HepG2 (cell line): ENCODE data around the gene ARG2. TPM values are rescaled to one million over a fixed set of nuclear protein-coding genes. Genes with fewer than 3 reads are reported as not detected.

Experiments used
- DDIT3 ChIP-seq: sonication (generic); formaldehyde crosslinking; IDR thresholded peaks from 2 replicates; pipeline ENCODE4 v1.4.0; 2020; ENCODE audit warnings: mild to moderate bottlenecking, missing genetic modification reagents
- FOXP1 ChIP-seq, 2 experiments: fragments of 450-650 bp in 1 of 2; IDR thresholded peaks; 2 replicates each; pipeline ENCODE4 v1.6.1; 2017 to 2018; ENCODE audit warnings: antibody characterized with exemption in 1 of 2
- IKZF5 ChIP-seq: IDR thresholded peaks from 2 replicates; pipeline ENCODE4 v1.6.1; 2018; ENCODE audit warnings: missing genetic modification reagents, mild to moderate bottlenecking, missing compliant biosample characterization
- ISL2 ChIP-seq: sonication (generic); formaldehyde crosslinking; IDR thresholded peaks from 2 replicates; pipeline ENCODE4 v1.5.0; 2020; ENCODE audit warnings: missing genetic modification reagents
- MEIS2 ChIP-seq: sonication (generic); formaldehyde crosslinking; IDR thresholded peaks from 2 replicates; pipeline ENCODE4 v1.9.0; 2021; ENCODE audit warnings: mild to moderate bottlenecking, missing genetic modification reagents
- MYPOP ChIP-seq: sonication (generic); formaldehyde crosslinking; IDR thresholded peaks from 2 replicates; pipeline ENCODE4 v1.8.1; 2023; ENCODE audit warnings: mild to moderate bottlenecking, moderate library complexity, missing genetic modification reagents
- NR3C1 ChIP-seq: sonication (generic); formaldehyde crosslinking; IDR thresholded peaks from 2 replicates; pipeline ENCODE4 v1.4.0; 2020; ENCODE audit warnings: missing genetic modification reagents
- PBX3 ChIP-seq: sonication (generic); formaldehyde crosslinking; IDR thresholded peaks from 2 replicates; pipeline ENCODE4 v1.8.1; 2023; ENCODE audit warnings: missing genetic modification reagents, inconsistent platforms, borderline replicate concordance
- SP1 ChIP-seq, 2 experiments: fragments of 450-650 bp in 1 of 2; sonication (generic) in 1 of 2; formaldehyde crosslinking in 1 of 2; IDR thresholded peaks; 2 replicates each; pipeline versions ENCODE4 v1.4.0 to v1.6.1; 2016 to 2020; ENCODE audit warnings: missing genetic modification reagents in 1 of 2
- ZNF160 ChIP-seq: sonication (generic); formaldehyde crosslinking; IDR thresholded peaks from 2 replicates; pipeline ENCODE4 v1.8.0; 2022; ENCODE audit warnings: mild to moderate bottlenecking, inconsistent platforms, missing genetic modification reagents
- ZNF329 ChIP-seq: sonication (generic); formaldehyde crosslinking; IDR thresholded peaks from 2 replicates; pipeline ENCODE4 v1.9.0; 2021; ENCODE audit warnings: low read depth, mild to moderate bottlenecking, missing genetic modification reagents
- ZNF432 ChIP-seq: sonication (generic); formaldehyde crosslinking; IDR thresholded peaks from 2 replicates; pipeline ENCODE4 v1.5.0; 2020; ENCODE audit warnings: missing genetic modification reagents, mild to moderate bottlenecking, borderline replicate concordance
- ZNF510 ChIP-seq: sonication (generic); formaldehyde crosslinking; IDR thresholded peaks from 2 replicates; pipeline ENCODE4 v1.4.0; 2020; ENCODE audit warnings: low read depth, mild to moderate bottlenecking, missing genetic modification reagents
- ZNF646 ChIP-seq: sonication (generic); formaldehyde crosslinking; IDR thresholded peaks from 2 replicates; pipeline ENCODE4 v1.9.0; 2021; ENCODE audit warnings: mild to moderate bottlenecking, missing genetic modification reagents
- ZNF674 ChIP-seq: sonication (generic); formaldehyde crosslinking; IDR thresholded peaks from 2 replicates; pipeline ENCODE4 v1.5.0; 2020; ENCODE audit warnings: low read depth, mild to moderate bottlenecking, missing genetic modification reagents
- ZNF704 ChIP-seq: sonication (generic); formaldehyde crosslinking; IDR thresholded peaks from 2 replicates; pipeline ENCODE4 v1.8.1; 2023; ENCODE audit warnings: mild to moderate bottlenecking, inconsistent platforms, moderate library complexity, missing genetic modification reagents, borderline replicate concordance
- ZNF792 ChIP-seq: IDR thresholded peaks from 2 replicates; pipeline ENCODE4 v1.6.1; 2016
- polyA plus RNA-seq, 8 experiments: library from polyadenylated mRNA; depleted of rRNA in 3 of 8; stranded (reverse) in 7 of 8; unstranded in 1 of 8; fragments of >200 nt; fragmentation: Illumina TruSeq in 4 of 8; extraction: Trizol in 4 of 8; gene quantifications; 2 replicates each; pipeline versions ENCODE4 v1.2.1 to v1.2.3, GENCODE V29; 2011 to 2016; ENCODE audit warnings: low read depth in 4 of 8, missing spikeins in 1 of 8, mixed read lengths in 1 of 8; ENCODE audit not compliant: insufficient read depth in 1 of 8
- total RNA-seq, 5 experiments: library from RNA; depleted of rRNA; stranded (reverse); fragments of >200 nt; fragmentation: Illumina TruSeq; extraction: Trizol; gene quantifications; 2 replicates each; pipeline ENCODE4 v1.2.3, GENCODE V29; 2016; ENCODE audit warnings: low read depth in 1 of 5

ARG2 gene
- total and polyA plus RNA-seq, 2 of the 13 experiments (the other 11 are each of a cell fraction or from before 2014, with no cell fraction given): 37.5 to 73.6 TPM

GRCh38 chr14:67695394-67695949, 75.8 kb downstream of the ARG2 start, which contains the start of gene RDH11 (continued):
- TF ChIP-seq IKZF5 (no peak; the same call in 1 of the 2 replicates), DDIT3 (no peak), ZNF510 (no peak; the same call in 1 of the 2 replicates), MYPOP (peak; percentile 65; the same call in 1 of the 2 replicates), ZNF674 (no peak), NR3C1 (CRISPR knock-in tag) (no peak), ZNF792 (peak; percentile 38; the same call in 1 of the 2 replicates), ZNF160 (CRISPR knock-in tag) (no peak), ZNF329 (CRISPR knock-in tag) (no peak), FOXP1 (IDR thresholded peaks at IDR 0.05) (no peak), FOXP1 (CRISPR knock-in tag; IDR thresholded peaks at IDR 0.05) (no peak), MEIS2 (CRISPR knock-in tag) (peak; percentile 26; the same call in 1 of the 2 replicates), PBX3 (no peak), ISL2 (CRISPR knock-in tag) (peak; percentile 36; the same call in 1 of the 2 replicates), ZNF704 (no peak), ZNF646 (CRISPR knock-in tag) (no peak), ZNF432 (CRISPR knock-in tag) (no peak), SP1 (IDR thresholded peaks at IDR 0.05) (no peak), SP1 (CRISPR knock-in tag; IDR thresholded peaks at IDR 0.05) (peak; percentile 74)
